GM18511 (cell line): ENCODE data around the gene SPIB.
"Not testable (repeated sequence)": the region's sequence is repeated elsewhere in the genome, so short reads cannot be mapped to it uniquely, and the experiment has no call there.

Experiments
- ATAC-seq: cut with Tn5 transposase; IDR thresholded peaks from one replicate; pipeline ENCODE4 v1.9.1; 2021; ENCODE audit warnings: mild to moderate bottlenecking, moderate library complexity; ENCODE audit not compliant: unreplicated experiment

SPIB gene

GRCh38 chr19:50435221-50435620 lies 16.5 kb downstream of the SPIB start:
- no peak for ATAC-seq

GRCh38 chr19:50435627-50436026 lies 16.9 kb downstream of the SPIB start:
- ATAC-seq, result no peak

DNA sequence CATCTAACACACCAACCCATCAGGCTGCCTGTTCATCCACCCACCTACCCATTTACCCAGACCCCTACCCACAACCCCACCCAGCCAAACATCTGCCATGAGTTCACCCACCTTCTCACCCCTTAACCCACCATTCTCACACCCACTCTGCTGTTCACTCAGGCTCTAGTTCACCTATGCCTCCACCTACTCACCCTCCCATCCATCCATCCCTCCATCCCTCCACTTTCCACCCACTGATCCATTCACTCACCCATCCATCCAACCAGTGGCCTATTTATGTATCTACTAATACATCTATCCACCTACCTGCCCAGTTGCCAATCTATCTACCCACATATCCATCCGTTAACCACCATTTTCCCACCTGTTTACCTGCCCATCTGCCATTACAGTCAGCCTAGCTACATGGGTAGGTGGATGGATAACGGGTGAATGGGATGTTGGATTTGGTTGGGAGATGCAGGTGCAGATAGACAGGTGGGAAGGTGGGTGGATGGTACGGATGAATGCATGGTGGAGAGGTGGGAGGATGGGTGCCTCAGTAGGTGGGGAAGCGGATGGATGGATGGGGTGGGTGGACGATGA lies 19.2 kb downstream of the SPIB start:
- ATAC-seq, result no peak

GRCh38 chr19:50439130-50439529 lies 20.4 kb downstream of the SPIB start:
- ATAC-seq, result not testable (repeated sequence)

GRCh38 chr19:50444059-50444458 lies 25.3 kb downstream of the SPIB start:
- no peak for ATAC-seq

DNA sequence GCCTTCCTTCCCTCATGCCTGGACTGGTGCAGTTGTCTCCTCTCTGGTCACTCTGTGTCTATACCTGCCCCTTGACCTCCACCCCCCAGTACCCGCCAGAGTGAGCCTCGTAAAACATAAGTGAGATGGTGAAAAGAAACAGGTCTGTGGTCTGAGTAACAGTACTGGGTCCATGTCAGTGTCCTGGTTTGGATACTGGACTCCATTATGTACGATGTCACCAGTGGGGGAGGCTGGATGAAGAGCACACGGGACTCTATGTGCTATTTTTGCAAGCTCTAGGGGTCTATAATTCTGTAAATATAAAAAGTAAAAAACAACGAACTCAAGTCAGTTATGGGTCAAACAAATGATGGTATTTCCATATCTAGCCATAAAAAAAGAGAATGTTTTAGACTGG lies 28.3 kb downstream of the SPIB start:
- ATAC-seq, result no peak

GRCh38 chr19:50447750-50448149 lies 29.0 kb downstream of the SPIB start:
- no peak for ATAC-seq

- no peak for ATAC-seq
Observed at GRCh38 chr19:50449236-50449899, 30.6 kb downstream of the SPIB start.

- no peak for ATAC-seq
Observed at GRCh38 chr19:50450369-50451222, 31.9 kb downstream of the SPIB start.

- ATAC-seq, result no peak
Observed at GRCh38 chr19:50451223-50451534, 32.4 kb downstream of the SPIB start.

GRCh38 chr19:50453243-50453642 lies 34.5 kb downstream of the SPIB start:
- ATAC-seq, result no peak

- ATAC-seq, result no peak
Observed at GRCh38 chr19:50455992-50456391, 37.3 kb downstream of the SPIB start.

GRCh38 chr19:50457300-50457699 lies 38.6 kb downstream of the SPIB start:
- no peak for ATAC-seq

- ATAC-seq, result no peak
Observed at GRCh38 chr19:50458396-50459066, 39.8 kb downstream of the SPIB start.

DNA sequence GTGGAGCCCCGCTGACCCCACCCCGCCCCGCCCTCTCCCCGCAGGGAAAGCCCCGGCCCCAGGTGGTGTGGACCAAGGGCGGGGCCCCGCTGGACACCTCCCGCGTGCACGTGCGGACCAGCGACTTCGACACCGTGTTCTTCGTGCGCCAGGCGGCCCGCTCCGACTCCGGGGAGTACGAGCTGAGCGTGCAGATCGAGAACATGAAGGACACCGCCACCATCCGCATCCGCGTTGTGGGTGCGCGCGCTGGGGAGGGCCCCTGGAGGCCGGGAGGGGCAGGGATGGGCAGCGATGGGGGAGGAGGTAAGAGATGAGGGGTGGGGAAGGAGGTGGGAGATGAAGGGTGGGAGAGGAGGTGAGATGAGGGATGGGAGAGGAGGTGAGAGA lies 40.3 kb downstream of the SPIB start:
- ATAC-seq, result no peak

DNA sequence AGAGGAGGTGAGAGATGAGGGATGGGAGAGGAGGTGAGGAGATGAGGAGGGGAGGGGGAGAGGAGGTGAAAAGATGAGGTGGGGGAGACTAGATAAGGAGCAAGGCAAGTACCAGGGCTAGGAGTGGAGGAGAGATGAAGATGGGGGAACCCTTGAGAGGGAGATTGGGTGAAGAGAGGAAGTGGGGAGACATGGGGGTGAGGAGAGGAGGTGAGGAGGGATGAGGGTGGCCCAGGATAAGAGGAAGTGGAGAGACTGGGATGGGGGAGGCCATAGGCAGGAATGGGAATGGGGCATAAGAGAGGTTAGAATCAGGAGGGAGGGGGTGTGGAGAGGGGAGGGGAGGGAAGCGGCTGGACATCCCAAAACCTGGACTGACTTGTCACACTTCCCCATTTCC lies 40.9 kb downstream of the SPIB start:
- no peak for ATAC-seq

DNA sequence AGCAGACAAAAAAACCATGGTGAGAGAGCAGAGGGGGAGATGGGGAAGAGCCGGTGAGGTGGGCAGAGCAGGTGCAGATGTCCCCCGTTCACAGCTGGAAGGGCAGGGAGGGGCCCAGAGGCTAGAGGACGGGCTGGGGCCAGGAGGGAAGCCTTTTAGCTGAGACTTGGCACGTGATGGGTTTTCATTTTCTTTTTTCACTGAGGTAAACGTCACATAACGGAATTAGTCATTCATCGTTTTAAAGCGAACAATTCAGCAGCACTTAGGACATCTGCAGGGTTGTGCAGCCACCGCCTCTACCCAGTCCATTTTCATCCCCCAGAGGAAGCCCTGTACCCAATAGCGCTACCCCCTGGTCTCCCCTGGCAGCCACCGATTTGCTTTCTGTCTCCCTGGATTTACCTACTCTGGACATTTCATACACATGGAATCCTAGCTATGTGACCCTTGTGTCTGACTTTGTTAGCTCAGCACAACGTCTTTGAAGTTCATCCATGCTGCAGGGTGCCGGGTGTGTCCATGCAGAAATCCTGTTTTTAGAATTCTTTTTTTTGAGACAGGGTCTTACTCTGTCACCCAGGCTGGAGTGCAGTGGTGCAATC lies 41.5 kb downstream of the SPIB start:
- ATAC-seq, result no peak

DNA sequence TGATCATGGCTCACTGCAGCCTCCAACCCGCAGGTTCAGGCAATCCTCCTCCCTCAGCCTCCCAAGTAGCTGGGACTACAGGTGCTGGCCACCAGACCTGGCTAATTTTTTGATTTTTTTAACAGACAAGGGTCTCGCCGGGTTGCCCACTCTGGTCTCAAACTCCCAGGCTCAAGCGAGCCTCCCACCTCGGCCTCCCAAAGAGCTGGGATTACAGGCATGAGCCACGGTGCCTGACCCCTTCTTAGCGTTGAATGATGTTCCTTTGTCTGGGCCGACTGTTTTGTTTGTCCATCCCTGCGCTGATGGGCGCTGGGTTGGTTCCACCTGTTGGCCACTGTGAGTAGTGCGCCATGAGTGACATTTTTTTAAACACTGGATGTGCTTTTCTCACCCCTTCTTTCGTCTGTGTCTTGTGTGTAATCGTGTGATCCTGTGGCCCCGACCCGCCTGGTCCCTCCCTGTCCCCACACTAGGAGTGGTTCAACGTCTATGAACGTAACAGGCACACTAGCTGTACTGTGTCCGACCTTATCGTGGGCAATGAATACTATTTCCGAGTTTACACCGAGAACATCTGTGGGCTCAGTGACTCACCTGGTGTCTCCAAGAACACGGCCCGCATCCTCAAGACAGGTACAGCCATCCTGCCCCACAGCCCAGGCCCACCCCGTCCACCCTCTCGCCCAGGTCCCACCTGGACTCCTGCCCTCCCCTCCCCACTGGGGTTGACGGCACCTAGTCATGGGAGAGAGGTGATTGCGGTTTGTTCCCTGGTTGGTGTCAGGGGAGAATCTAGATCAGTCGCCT lies 42.5 kb downstream of the SPIB start:
- ATAC-seq, result peak; percentile 55

- ATAC-seq, result no peak
Observed at GRCh38 chr19:50462970-50463369, 44.2 kb downstream of the SPIB start.

GRCh38 chr19:50464348-50464747 lies 45.6 kb downstream of the SPIB start:
- ATAC-seq, result no peak
